Measurements from ENCODE around the gene OGFOD1.
"Not testable (repeated sequence)": the region's sequence is repeated elsewhere in the genome, so short reads cannot be mapped to it uniquely, and the experiment has no call there.

The OGFOD1 gene

DNA sequence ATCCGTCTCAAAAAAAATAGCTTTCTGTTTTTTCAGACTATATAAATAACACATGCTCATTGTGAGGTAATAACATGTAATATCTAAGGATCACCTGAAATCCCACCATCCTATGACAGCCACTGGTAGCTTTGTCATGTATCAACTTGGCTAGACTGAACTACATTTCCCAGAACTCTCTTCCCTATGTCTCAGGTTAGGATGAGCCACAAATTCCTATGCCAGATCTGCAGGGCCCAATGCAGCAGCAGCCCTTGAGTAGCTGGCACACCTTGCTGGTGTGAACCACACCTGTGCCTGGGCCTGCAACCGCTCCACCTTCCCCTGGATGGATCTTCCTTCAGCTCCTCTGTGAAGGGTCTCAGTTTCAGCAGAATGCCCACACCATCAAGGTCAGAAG lies 28.1 kb downstream of the OGFOD1 start:
- no peak for DNase-seq

DNA sequence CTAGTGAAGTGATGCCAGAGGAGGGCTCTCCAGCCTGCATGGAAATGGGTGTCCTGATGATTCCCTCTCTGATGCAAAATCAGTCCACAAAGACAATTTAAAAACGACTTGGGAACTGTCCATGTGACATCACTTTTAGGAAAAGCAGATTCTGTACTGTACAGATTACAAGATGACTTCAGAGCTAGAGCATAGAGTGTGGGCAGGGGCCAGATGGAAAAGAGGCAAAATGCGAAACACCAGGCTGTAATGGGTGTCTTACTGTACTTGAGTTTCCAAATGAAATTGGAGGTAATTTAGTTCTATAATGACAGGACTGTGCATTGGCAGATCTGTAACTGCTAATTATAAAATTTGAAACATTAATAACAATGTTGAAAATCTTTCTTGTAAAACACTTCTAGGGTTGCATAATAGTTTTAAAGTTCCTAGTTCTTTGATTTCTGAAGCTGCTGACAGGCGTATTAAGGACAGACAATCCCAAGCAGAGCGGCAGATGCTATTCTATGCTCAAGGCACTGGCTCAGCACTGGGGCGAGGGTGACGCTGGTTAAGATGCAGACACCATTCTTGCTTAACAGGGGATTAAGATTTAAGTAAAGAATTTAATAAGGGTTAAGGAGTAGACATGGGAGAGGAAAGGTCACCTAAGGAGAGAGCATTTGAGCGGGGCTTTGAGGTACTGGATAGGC lies 29.6 kb downstream of the OGFOD1 start:
- no peak for DNase-seq

DNA sequence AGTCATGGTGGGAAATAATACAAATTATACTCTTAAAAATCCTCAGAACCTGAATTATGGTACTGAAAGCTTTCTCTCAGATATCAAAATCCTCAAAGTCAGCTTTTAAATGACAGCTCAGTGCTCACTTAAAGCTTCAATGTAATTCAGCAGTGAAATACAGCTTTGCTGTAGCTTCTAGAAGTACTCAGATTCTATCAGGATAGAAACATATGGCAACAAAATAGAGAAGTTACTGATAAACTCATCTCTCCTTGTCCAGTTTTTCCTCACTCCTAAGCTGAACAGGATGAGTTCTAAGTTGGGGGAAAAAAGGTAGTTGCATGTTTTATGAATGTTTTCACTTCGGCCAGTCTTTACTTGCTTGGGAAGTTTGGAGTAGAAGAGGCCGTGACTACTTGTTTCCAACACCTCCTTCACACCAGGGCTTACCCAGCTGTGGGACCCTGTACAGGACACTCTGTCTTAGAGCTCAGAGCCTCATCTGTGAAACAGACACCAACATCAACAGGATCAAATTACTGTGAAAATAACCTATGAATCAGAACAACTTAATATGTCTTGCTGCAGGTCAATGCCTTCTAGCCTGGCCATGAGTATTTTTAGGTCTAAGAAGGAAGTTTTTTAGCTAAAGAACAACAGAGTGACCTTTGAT lies 30.2 kb downstream of the OGFOD1 start:
- DNase-seq = peak; percentile 8

DNA sequence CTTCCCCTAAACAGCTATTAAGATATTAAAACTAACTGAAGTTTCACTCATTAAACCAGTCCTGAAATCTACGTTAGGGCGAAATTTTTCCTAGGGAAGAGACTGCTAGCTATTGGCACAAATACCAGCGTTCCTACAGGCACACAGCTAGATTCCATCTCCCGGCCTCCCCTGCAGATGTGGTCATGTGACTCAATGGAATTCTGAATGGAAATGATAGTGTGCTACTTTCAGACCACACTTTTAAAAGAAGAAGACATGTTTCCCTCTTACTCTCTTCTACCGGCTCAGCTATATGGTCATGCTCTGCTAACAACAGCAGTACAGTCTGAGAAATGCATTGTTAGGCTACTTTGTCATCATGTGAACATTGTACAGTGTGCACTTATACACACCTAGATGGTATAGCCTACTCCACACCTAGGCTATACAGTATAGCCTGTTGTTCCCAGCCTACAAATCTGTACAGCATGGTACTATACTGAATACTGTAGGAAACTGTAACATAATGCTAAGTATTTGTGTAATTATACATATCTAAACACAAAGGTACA lies 31.4 kb downstream of the OGFOD1 start:
- DNase-seq = peak; percentile 12

DNA sequence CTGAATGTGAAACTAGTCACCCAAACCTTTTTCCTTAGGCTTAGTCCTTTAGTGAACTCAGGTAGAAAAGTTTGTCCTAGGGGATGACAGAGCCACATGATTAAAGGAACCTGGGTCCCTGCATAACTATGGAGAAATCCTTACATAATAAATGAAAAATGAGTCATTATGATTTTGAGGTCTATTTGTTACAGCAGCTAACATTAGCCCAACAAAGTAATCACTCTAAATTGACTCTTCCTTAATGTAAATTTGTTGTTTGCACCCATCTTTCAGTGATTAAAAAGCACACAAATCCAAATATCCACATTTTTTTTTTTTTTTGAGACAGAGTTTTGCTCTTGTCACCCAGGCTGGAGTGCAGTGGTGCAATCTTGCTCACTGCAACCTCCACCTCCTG lies 32.0 kb downstream of the OGFOD1 start:
- DNase-seq = no peak

DNA sequence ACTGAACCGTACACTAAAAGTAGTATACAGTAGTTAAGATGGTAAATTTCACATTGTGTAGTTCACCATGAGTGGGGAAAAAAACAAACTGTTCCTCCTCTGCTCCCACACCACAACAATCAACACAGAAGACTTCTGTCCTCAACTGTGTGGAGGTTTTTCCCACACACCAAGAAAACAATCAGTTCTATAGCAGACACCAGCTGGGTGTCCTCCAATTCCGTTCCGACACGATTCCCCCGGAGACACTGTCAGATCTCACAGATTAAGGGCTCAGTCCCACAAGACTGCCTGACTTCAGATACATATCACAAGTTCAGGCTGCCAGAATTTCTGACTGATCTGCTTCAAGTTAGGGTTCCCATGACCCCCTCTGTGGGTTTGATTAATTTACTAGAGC lies 36.7 kb downstream of the OGFOD1 start:
- no peak for DNase-seq

DNA sequence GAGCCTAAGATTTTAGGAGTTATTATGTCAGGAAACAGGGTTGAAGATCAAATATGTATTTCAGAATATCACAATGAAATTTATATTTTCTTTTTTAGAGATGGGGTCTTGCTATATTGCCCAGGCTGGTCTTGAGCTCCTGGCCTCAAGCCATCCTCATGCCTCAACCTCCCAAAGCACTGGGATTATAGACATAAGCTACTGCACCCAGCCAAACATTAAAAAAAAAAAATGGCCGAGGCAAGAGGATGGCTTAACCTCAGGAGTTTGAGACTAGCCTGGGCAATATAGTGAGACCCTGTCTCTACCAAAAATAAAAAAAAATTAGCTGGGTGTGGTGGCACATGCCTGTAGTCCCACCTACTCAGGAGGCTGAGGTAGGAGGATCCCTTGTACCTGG lies 37.5 kb downstream of the OGFOD1 start:
- DNase-seq = not testable (repeated sequence)

DNA sequence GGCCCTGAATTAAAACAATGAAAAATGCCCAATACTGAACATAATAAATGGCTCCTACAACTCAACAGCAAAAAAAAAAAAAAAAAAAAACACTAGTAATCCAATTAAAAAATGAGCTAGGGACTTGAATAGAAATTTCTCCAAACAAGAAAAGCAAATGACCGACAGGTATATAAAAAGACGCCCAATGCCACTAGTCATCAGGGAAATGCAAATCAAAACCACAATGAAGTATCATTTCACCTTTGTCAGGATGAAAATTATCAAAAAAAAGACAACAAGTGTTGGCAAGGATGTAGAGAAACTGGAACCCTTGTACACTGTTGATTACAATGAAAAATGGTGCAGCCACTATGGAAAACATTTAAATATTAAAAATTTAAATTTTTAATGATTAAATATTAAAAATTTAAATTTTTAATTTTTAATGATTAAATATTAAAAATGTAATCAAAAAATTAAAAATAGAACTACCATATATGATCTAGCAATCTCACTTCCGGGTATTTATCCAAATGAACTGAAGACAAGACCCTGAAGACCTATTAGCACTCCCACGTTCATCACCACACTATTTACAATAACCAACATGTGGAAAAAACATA lies 40.4 kb downstream of the OGFOD1 start:
- DNase-seq = no peak

DNA sequence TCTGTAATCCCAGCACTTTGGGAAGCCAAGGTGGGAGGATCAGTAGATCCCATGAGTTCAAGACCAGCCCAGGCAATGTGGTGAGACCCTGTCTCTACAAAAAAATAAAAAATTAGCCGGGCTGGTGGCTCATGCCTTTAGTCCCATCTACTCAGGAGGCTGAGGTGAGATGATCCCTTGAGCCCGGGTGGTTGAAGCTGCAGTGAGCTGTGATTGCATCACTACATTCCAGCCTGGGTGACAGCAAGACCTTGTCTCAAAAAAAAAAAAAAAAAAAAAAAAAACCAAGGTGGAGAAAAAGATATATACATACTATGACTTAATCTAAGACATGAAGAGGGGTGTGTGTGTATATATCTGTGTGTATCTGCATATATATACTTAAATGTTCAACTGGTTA lies 41.8 kb downstream of the OGFOD1 start:
- no peak for DNase-seq

DNA sequence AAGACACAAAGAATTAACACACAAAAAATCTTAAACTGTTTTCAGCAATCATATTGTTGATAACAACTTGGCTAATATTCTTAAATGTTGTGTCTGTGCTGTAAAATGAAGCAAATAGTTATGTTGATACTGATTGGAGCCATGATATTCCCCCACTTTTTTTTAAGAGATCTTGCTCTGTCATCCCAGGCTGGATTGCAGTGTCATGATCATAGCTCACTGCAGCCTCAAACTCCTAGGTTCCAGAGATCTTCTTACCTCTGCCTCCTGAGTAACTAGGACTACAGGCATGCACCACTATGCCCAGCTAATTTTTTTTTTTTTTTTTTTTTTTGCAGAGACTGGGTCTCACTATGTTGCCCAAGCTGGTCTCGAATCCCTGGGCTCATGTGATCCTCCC lies 42.5 kb downstream of the OGFOD1 start:
- no peak for DNase-seq

DNA sequence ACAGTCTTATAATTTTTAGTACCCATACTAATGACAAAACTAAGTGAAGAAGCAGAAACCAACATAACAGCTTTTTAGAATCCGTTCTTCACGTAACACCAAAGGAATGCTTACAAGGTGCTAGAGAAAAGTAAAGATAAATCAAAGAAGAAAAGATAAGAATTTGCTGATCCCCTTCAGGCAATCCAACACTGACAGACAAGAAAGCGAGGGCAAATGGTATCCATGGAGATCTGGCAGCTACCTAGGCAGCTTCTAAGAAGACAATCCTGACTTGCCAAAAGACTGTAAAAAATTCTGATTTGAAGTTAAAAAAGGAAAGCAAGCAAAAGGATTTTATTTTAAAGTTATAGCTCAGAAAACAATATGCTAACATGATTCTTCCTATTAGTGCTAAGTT lies 53.8 kb downstream of the OGFOD1 start:
- DNase-seq = no peak

DNA sequence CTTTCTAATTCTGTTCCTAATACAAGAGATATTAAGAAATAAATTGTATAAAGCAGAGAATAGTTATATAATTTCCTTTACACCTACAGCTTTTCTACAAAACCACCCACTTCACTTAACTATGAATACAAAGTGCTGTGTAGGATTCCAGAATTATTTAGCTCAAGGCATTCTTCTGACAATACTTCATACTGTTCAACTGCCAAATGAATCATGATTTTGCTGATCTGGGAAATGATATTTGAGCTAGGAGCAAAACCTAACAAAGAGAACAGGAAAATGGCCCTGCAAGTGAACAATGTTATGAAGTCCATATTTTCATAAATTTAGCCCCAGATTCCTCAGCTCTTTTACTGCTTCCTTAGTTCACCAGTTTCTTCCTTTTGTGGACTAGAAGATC lies 55.6 kb downstream of the OGFOD1 start:
- DNase-seq = no peak

DNA sequence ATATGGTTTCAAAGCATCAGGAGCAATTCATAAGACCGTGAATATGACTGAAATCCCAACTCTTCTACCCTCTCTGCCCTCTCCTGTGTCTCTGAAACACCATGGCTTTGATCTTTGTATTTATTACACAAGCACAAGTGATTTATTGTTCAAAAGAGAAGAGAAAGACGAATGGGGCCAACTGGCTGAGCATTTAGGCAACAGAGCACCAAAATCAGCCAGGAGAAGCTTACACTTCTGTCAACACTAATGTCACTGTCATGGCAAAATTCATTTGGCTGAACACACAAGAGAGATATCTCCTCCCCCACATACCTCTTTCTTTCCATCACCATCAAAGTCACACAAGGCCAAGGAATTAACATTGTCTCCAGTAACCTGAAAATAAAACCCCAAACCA lies 59.2 kb downstream of the OGFOD1 start:
- no peak for DNase-seq

DNA sequence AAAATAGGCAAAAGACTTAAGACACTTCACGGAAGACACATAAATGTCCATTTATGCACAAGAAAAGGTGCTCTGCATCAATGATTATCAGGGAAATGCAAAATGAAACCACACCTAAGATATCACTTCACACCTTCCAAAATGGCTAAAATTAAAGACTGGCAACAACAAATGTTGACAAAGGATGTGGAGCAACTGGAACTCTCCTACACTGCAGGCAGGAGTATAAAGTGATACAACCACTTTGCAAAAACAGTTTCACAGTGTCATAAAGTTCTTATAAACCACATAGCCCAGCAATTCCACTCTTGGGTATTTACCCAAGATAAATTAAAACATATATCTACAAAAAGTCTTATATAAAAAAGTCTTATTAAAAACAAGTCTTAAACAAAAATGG lies 60.7 kb downstream of the OGFOD1 start:
- no peak for DNase-seq

DNA sequence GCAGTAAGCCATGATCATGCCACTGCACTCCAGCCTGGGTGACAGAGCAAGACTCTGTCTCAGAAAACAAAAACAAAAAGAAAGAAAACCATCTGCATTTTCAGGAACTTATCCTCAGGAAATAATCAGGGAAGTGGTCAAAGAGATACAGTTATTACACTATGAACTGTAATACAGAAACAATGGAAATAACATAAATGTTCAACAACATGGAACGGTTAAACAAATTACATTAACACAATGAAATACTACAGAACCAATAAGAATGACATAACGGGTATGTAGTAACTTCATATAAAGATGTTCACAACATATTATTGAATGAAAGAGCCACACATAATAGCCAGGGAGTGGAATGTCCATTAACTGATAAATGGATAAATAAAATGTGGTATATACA lies 61.7 kb downstream of the OGFOD1 start:
- no peak for DNase-seq

DNA sequence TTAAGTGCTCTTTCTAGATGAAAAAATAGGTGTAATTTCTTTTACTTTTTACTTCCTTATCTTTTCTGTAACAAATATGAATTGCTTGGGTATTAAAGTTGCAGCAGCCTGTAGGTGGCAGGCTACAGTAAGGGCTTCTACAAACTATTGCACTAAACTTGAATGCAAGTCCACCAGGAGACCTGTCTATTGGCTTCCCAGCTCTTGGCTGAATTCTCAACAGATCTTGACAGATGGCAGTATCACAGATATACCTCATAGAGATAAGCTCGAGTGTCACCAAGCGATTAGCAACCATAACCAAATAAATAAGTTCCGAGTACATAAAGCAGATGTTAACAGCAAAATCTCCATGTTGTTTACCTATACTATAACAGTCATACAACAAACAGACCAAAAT lies 62.6 kb downstream of the OGFOD1 start:
- no peak for DNase-seq

DNA sequence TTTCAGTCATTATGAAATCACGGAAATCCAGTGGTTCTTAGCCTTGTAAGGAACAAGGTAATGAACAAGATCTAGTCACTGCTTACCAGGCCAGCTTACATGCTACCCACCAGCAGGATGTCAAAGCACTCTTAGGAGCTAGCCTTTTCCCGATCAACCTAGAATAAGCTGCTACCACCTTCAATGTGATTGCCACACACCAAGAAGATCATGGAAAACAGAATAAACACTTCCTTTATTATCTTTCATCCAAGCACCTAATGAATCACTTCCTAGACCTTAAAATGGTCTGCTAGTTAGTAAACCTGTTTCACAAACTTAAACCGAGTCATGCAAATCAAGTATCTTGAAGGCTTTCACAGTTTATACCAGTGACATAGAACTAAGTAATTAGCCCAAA lies 63.5 kb downstream of the OGFOD1 start:
- DNase-seq = no peak

DNA sequence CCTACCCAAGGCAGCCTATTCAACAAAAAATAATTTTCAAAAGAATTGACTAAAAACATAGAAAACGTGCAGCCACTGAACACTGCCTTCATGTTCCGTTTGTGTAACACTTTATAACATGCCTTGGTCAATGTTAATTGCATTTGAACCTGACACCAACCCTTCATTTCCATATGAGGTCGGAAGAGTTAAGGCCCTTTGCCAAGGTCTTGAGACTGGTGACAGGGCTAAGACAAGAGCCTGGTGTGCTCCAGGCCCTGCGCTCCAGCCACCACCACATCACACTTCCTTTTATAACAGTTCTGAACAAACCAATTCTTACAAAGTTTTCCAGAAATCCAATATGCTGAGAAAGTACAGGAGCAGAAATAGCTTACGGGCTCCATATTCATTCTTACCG lies 64.3 kb downstream of the OGFOD1 start:
- DNase-seq = no peak

DNA sequence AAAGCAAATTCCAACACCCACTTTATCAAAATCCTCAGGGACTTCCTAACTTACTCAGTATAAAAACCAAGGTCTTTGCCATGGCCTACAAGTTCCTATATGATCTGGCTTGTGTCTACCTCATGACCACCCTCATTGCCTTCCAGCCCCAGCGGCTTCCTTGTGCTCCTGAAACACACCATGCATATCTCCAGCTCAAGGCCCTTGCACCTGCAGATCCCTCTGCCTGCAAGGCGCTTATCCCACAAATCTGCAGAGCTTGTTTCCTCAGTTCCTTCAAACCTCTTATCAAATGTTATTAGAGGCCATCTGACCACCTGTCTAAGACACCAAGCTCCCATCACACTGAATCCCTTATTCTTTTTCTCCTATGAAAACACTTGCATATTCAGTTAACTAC lies 65.9 kb downstream of the OGFOD1 start:
- DNase-seq = no peak

DNA sequence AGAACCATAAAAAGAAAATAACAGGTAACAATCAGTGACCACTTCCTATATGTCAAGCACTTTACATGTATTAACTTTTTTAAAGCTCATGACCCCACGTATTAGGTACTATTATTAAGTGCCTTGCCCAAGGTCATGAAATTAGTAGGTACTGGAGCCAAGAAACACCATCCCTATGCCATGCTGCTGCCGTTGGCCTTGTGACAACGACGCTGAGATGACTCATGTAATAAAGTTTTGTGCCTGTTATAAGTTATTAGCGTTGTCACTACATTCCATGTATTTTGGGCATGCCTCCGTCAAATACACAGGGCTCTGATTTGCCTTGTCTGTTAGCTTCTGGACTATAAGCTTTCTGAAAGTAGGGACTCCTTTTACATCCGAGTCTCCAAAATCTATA lies 67.1 kb downstream of the OGFOD1 start:
- DNase-seq = no peak

DNA sequence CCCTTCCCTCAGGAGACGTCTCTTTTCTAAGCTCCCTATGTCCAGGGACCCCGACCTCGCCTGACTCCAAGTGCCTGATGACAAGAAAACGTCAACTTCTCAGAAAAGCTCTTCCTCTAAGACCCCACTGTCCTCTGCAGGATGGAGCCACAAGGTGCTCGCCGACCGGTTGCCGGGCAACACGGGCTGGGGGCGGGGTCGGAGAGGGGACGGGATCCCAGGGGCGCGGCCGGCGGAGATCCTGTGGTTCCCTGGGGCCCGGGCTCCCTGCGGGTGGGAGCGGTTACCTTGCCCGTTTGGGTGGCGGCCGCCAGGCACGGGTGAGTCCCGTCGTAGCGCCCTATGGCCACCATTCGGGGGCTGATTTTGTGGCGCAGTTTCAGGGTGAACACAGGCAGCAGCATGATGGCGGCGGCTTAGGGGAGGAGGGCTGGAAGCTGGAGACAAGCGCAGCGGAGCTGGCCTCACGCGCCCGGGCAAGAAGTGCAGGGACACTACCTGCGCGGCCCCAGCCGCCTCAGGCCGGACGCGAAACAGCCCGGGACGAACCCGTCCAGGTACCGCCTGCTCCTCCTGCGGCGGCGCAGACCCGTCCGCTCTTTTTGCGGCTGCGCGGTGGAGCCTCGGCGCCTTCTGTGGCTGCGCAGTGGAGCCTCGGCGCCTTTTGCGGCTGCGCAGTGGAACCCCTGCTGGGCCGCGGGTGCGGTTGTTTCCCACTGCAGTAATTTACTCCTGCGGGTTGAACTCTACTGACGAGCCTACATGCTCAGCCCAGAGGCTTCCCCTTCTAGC lies 68.3 kb downstream of the OGFOD1 start, which contains the start of gene BBS2:
TSS of gene BBS2 (minus strand) at position 566 of the 792 bp plus-strand sequence. CDS start at position 404, 162 bp downstream.
- peak; percentile 95 for DNase-seq

DNA sequence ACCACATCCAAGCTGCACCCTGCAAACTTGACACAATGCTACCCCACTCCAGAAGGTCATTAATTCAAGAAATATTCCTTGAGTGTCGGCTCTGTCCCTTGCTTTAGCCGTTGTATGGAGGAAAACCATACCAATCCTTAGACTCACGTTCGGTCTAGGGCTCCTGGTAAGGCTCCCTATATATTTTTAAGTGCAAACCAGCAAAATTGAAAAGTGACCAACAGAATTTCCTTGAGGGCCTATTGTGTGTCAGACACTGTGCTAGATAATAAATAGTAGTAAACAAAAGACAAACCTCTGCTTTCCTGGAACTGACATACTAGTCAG lies 68.9 kb downstream of the OGFOD1 start:
- no peak for DNase-seq

DNA sequence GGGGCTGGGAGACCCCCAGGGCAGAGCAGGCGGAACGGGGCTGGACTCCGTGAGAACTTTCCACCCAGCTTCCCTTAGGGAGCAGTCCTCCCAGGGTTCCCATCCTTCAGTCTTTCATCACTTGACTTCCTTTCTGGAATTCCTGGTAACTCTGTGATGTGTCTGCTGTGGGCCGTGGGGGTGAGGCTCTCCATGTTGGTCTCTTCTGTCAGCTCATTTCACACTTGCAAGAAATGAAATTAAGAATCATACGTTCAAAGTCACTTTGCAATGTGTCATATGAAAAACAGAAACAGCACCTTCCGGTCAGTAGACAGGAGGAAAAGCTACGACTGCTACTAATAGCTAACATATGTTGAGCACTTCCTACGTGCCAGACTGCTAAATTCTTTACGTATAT lies 73.9 kb downstream of the OGFOD1 start:
- DNase-seq = no peak
